Vagina (tissue), 2 donors: ENCODE measurements around the gene OLFML3. TPM values are rescaled to one million over a fixed set of nuclear protein-coding genes. Genes with fewer than 3 reads are reported as not detected.
A peak's percentile ranks its signal among the peaks of the same experiment; 100 is the strongest.

ENCODE experiments used
- DNase-seq, 2 donors: peaks; one replicate each; pipeline ENCODE4 v3.0.0-alpha.2; 2017; ENCODE audit errors: extremely low spot score in 2 of 2
- H3K27ac ChIP-seq: fragments of 200-600 bp; sonication (generic); one replicate; pipeline ENCODE4 v1.5.1; 2019
- H3K27me3 ChIP-seq: fragments of 200-600 bp; sonication (generic); one replicate; pipeline ENCODE4 v1.5.1; 2019
- H3K36me3 ChIP-seq, 2 donors: fragments of 200-600 bp; sonication (generic); one replicate each; pipeline ENCODE4 v1.5.1; 2017 to 2019
- H3K4me1 ChIP-seq: fragments of 200-600 bp; sonication (generic); one replicate; pipeline ENCODE4 v1.5.1; 2019
- H3K4me3 ChIP-seq, 2 donors: fragments of 200-600 bp; sonication (generic); 1 replicate in 1 of 2; 2 replicates in 1 of 2; pipeline ENCODE4 v1.5.1; 2016 to 2019
- H3K9me3 ChIP-seq: fragments of 200-600 bp; sonication (generic); one replicate; pipeline ENCODE4 v1.5.1; 2019
- POLR2A ChIP-seq, 2 donors: fragments of 450-650 bp; IDR thresholded peaks; one replicate each; pipeline ENCODE4 v1.6.1; 2017; ENCODE audit warnings: antibody characterized with exemption in 2 of 2, mild to moderate bottlenecking in 2 of 2, moderate library complexity in 2 of 2
- POLR2AphosphoS5 ChIP-seq, 2 donors: sonication (generic); formaldehyde crosslinking; IDR thresholded peaks; one replicate each; pipeline ENCODE4 v1.9.0; 2017; ENCODE audit warnings: antibody characterized with exemption in 2 of 2, mild to moderate bottlenecking in 2 of 2, low read depth in 1 of 2; ENCODE audit not compliant: insufficient read depth in 1 of 2
- intact Hi-C: fragments of 100-400 bp; cut with DNase I; formaldehyde crosslinking; loops from one replicate; pipeline ENCODE4 v1.15.1; 2023
- total RNA-seq: library from RNA; depleted of rRNA; stranded (reverse); fragments of >200 nt; gene quantifications from one replicate; pipeline ENCODE4 v1.2.3, GENCODE V29; 2016
- TF ChIP-seq, protein P1 (sequence below), 3 experiments: fragments of 450-650 bp in 2 of 3; fragments of 200-600 bp in 1 of 3; sonication (generic) in 1 of 3; IDR thresholded peaks; one replicate each; pipeline ENCODE4 v1.5.1; 2017 to 2019; ENCODE audit warnings: antibody characterized with exemption in 3 of 3, mild to moderate bottlenecking in 2 of 3, moderate library complexity in 2 of 3

The OLFML3 gene, protein sequence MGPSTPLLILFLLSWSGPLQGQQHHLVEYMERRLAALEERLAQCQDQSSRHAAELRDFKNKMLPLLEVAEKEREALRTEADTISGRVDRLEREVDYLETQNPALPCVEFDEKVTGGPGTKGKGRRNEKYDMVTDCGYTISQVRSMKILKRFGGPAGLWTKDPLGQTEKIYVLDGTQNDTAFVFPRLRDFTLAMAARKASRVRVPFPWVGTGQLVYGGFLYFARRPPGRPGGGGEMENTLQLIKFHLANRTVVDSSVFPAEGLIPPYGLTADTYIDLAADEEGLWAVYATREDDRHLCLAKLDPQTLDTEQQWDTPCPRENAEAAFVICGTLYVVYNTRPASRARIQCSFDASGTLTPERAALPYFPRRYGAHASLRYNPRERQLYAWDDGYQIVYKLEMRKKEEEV
- total RNA-seq = 108 TPM

DNA sequence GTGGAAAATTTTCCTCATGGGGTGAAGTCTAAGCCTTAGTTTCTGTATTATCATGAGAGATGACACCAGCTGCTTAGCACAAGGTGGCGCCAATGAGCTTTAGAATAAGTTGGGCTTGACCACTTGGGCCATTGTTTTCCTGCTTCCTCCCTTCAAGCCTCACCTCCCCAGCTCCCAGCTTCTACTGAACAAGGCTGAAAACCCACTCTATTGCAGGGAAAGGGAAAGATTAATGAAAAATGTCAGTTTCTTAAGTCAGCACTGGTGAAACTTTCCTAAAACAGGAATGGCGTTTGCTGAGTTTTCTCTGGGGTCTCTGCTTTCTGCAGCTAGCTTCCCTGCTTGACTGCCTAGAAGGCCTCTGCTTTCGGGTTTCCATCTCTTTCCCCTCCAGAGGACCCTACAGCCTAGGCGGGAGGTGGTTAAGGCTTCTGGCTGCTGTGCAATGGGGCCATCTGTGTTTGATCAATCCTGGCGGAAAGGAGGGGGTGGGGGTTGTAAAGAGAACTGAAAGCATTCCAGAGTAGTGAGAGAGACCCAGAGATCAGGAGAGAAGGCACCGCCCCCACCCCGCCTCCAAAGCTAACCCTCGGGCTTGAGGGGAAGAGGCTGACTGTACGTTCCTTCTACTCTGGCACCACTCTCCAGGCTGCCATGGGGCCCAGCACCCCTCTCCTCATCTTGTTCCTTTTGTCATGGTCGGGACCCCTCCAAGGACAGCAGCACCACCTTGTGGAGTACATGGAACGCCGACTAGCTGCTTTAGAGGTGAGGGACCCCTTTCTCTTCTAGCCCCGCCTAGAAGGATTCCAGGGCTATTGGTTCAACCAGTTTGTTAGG is at the start of gene OLFML3:
Gene OLFML3 (plus strand): TSS at position 612 of the 840 bp plus-strand sequence. CDS start 43 bp downstream, at position 655.
- H3K4me3 ChIP-seq = peak within 1 kb of the TSS; percentile 45 to 46
- no peaks in the 10 kb centered on the region for H3K9me3 ChIP-seq
- intact Hi-C loops = loop anchor here (10.0 kb wide), 1 partner anchor 144 kb away; no protein-coding TSS in a partner anchor
- no peaks in the 10 kb centered on the region for H3K27me3 ChIP-seq
- TF ChIP-seq POLR2A (IDR thresholded peaks at IDR 0.05) = peak in 1 of 2 donors; percentile 71
- TF ChIP-seq POLR2AphosphoS5 (IDR thresholded peaks at IDR 0.05; ENCODE audit: insufficient read depth in 1 of 2, low read depth in 1 of 2) = peak in 1 of 2 donors; percentile 79
- TF ChIP-seq, protein P1, sequence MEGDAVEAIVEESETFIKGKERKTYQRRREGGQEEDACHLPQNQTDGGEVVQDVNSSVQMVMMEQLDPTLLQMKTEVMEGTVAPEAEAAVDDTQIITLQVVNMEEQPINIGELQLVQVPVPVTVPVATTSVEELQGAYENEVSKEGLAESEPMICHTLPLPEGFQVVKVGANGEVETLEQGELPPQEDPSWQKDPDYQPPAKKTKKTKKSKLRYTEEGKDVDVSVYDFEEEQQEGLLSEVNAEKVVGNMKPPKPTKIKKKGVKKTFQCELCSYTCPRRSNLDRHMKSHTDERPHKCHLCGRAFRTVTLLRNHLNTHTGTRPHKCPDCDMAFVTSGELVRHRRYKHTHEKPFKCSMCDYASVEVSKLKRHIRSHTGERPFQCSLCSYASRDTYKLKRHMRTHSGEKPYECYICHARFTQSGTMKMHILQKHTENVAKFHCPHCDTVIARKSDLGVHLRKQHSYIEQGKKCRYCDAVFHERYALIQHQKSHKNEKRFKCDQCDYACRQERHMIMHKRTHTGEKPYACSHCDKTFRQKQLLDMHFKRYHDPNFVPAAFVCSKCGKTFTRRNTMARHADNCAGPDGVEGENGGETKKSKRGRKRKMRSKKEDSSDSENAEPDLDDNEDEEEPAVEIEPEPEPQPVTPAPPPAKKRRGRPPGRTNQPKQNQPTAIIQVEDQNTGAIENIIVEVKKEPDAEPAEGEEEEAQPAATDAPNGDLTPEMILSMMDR (IDR thresholded peaks at IDR 0.05) = peak; percentile 54 to 76 (median 74)
- H3K27ac ChIP-seq = peak within 1 kb of the TSS; percentile 90
- peaks cover 79% of the 10 kb centered on the region for H3K4me1 ChIP-seq
- peaks cover 0 to 4% of the 10 kb centered on the region in 2 donors for H3K36me3 ChIP-seq
- peak in 1 of 2 donors; percentile 96 for DNase-seq

DNA sequence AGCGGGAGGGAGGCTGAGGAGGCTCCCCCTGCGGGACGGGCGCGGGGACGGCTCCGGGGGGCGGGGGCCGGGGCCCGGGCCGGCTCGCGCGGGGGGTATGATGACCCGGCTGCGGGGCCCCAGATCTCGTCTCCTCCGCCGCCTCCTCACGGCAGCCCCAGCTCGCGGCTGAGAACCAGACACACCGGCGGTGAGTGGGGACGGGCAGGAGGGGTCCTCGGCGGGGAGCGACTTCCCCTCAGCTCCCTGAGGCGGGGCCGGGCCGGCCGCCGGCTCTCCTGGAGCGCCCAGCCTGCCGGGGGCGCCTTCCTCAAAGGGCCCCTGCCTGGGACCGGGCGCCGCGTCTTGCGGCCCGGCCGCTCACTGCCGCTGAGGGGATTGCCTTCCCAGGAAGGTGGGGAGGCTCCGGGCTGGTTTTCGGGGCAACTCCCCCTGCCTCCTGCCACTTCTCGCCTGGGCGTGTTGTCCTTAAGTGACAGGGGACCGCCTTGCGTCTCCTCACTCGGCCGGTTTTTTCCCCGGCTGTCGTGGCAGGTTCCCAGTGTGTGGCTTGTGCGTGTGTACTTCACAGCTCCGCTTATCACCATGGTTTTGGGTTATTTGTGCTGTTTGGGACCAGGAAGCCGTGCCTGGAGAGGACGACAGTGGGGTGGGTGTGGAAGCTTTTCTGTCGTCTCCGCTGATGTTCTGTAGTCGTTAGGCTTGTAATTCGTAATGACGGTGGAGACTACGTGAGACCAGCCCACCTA is 49.4 kb upstream of the OLFML3 start:
- peak overlapping the region; percentile 92 for H3K27ac ChIP-seq
- H3K9me3 ChIP-seq = no peaks in the 10 kb centered on the region
- no peak for DNase-seq
- peak overlapping the region; percentile 81 to 99 for H3K4me3 ChIP-seq
- TF ChIP-seq, protein P1 (IDR thresholded peaks at IDR 0.05) = peak in 1 of 3 experiments; percentile 32
- TF ChIP-seq POLR2A (IDR thresholded peaks at IDR 0.05) (no peak), POLR2AphosphoS5 (IDR thresholded peaks at IDR 0.05; ENCODE audit: insufficient read depth in 1 of 2, low read depth in 1 of 2) (no peak)
- peaks cover 52% of the 10 kb centered on the region for H3K4me1 ChIP-seq
- no peaks in the 10 kb centered on the region for H3K36me3 ChIP-seq
- intact Hi-C loops = loop anchor here (2.0 kb wide), 1 partner anchor 25 kb away; the partner anchor contains the start of genes AP4B1 and DCLRE1B
- H3K27me3 ChIP-seq = no peaks in the 10 kb centered on the region

DNA sequence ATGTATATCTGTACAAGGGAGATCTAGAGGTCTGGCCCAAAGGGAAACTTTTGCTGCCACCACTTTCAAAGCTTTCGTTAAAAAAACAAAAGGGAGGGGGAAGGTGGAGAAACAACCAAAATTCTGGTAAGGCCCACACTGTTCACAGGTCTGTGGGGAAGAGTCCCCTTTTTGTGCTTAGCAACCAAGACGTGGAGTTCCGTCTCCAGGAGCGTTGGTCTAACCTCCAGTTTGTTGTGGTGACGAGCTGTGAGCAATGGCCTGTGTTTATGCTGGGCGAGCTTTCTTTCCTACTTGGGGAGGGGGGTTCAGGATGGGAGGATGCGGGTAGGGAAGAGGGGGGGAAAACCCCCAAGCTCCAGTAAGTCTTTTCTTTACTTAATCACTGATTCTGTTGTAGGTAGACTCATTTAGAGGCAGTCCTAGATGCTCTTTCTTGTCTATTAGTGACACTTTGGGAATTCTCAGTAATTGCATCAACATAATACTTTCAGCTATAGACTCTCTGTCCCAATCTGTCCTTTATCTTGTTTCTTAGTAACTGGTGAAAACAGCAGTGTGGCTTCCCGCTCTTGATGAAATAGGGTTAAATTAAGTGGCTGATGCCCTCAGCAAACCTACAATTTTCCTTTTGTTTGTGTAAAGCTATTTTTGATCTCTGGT is 48.6 kb upstream of the OLFML3 start:
- TF ChIP-seq POLR2AphosphoS5 (IDR thresholded peaks at IDR 0.05; ENCODE audit: insufficient read depth in 1 of 2, low read depth in 1 of 2) (no peak), POLR2A (IDR thresholded peaks at IDR 0.05) (no peak)
- TF ChIP-seq, protein P1 (IDR thresholded peaks at IDR 0.05) = no peak
- Histone ChIP-seq H3K9me3 (no peaks in the 10 kb centered on the region), H3K4me3 (peak overlapping the region; percentile 81 to 99), H3K27me3 (no peaks in the 10 kb centered on the region), H3K36me3 (no peaks in the 10 kb centered on the region), H3K27ac (peak overlapping the region; percentile 92), H3K4me1 (peaks cover 52% of the 10 kb centered on the region)
- no peak for DNase-seq
- intact Hi-C loops = no loop called here

DNA sequence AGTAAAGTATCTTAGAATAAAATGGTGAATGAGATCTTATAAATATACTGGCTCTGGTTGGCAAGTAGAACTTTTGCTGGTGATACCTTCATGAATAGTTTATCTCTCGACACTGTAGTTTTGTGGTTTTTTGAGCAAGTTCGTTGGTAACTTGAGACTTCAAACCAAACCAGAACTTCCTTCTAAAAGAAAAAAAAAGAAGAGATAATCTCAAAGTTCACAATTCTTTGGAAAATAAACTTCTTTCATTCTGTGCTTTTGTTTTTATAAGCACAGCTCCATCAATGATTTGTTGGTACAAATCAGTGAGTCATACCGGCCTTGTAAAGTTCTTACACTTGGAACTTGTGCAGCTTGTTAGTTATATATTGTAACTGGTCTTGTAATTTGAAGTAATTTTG is 47.8 kb upstream of the OLFML3 start:
- peak in 1 of 2 donors; percentile 55 for TF ChIP-seq POLR2AphosphoS5 (IDR thresholded peaks at IDR 0.05; ENCODE audit: insufficient read depth in 1 of 2, low read depth in 1 of 2)
- TF ChIP-seq, protein P1 (IDR thresholded peaks at IDR 0.05) = no peak
- peak overlapping the region in 1 of 2 donors; percentile 81 for H3K4me3 ChIP-seq
- peaks cover 61% of the 10 kb centered on the region for H3K4me1 ChIP-seq
- H3K27ac ChIP-seq = peak overlapping the region; percentile 92
- no peaks in the 10 kb centered on the region for H3K36me3 ChIP-seq
- no peaks in the 10 kb centered on the region for H3K27me3 ChIP-seq
- DNase-seq = no peak
- no peaks in the 10 kb centered on the region for H3K9me3 ChIP-seq
- intact Hi-C loops = no loop called here
